Measurements from ENCODE around the gene AASS. TPM values are rescaled to one million over a fixed set of nuclear protein-coding genes. Genes with fewer than 3 reads are reported as not detected.

AASS gene
- total and polyA plus RNA-seq, 10 donors = 1.7 to 25.3 (median 12.0) TPM

GRCh38 chr7:122094549-122094948 lies 49.5 kb downstream of the AASS start:
- Histone ChIP-seq H3K36me3 (peaks cover 0 to 18% (median 0%) of the 10 kb centered on the region in 6 donors), H3K4me3 (no peak overlapping the region), H3K4me1 (peaks cover 0 to 5% (median 0%) of the 10 kb centered on the region in 6 donors), H3K27me3 (replicated peaks in 1 of 7) (no peaks in the 10 kb centered on the region), H3K9me3 (no peaks in the 10 kb centered on the region), H3K27ac (no peak overlapping the region)
- WGBS, 5 donors = 91 to 100% (median 95%) methylated on average over 1 of the region's 1 CpG
- no peak for DNase-seq
- intact Hi-C loops (cut with DNase I; ENCODE audit: low total_unique reads) = loop anchor here (5.0 kb wide), 1 partner anchor 438 kb away; no protein-coding TSS in a partner anchor
- no peak for TF ChIP-seq CTCF (IDR thresholded peaks at IDR 0.05 in 8 of 11, conservative IDR thresholded peaks at IDR 0.05 in 3 of 11)
- no peak for TF ChIP-seq POLR2AphosphoS5 (IDR thresholded peaks at IDR 0.05)
- TF ChIP-seq POLR2A (IDR thresholded peaks at IDR 0.05) = no peak

GRCh38 chr7:122092964-122093797 lies 50.9 kb downstream of the AASS start:
- H3K4me1 ChIP-seq = peaks cover 0 to 5% (median 0%) of the 10 kb centered on the region in 6 donors
- no peak for DNase-seq
- H3K4me3 ChIP-seq = no peak overlapping the region
- H3K27me3 ChIP-seq (replicated peaks in 1 of 7) = no peaks in the 10 kb centered on the region
- TF ChIP-seq POLR2AphosphoS5 (IDR thresholded peaks at IDR 0.05) (no peak), CTCF (IDR thresholded peaks at IDR 0.05 in 8 of 11, conservative IDR thresholded peaks at IDR 0.05 in 3 of 11) (peak in 10 of 11 experiments; percentile 13 to 79 (median 63)), POLR2A (IDR thresholded peaks at IDR 0.05) (no peak)
- intact Hi-C loops (cut with DNase I; ENCODE audit: low total_unique reads) = loop anchor here (5.0 kb wide), 1 partner anchor 439 kb away; no protein-coding TSS in a partner anchor
- H3K9me3 ChIP-seq = no peaks in the 10 kb centered on the region
- 88 to 97% (median 93%) methylated on average over 6 of the region's 6 CpGs for WGBS, 5 donors
- no peak overlapping the region for H3K27ac ChIP-seq
- peaks cover 0 to 32% (median 0%) of the 10 kb centered on the region in 6 donors for H3K36me3 ChIP-seq

GRCh38 chr7:122082670-122083069 lies 61.4 kb downstream of the AASS start:
- no peaks in the 10 kb centered on the region for H3K27me3 ChIP-seq (replicated peaks in 1 of 7)
- no peak overlapping the region for H3K27ac ChIP-seq
- intact Hi-C loops (cut with DNase I; ENCODE audit: low total_unique reads) = no loop called here
- no peak for DNase-seq
- H3K4me1 ChIP-seq = no peaks in the 10 kb centered on the region
- H3K36me3 ChIP-seq = peaks cover 0 to 63% (median 9%) of the 10 kb centered on the region in 6 donors
- TF ChIP-seq POLR2A (IDR thresholded peaks at IDR 0.05) (no peak), POLR2AphosphoS5 (IDR thresholded peaks at IDR 0.05) (no peak), CTCF (IDR thresholded peaks at IDR 0.05 in 8 of 11, conservative IDR thresholded peaks at IDR 0.05 in 3 of 11) (no peak)
- H3K9me3 ChIP-seq = no peaks in the 10 kb centered on the region
- WGBS, 5 donors = 89 to 98% (median 92%) methylated on average over 2 of the region's 2 CpGs
- no peak overlapping the region for H3K4me3 ChIP-seq

GRCh38 chr7:122082160-122082559 lies 61.9 kb downstream of the AASS start:
- DNase-seq = no peak
- no peaks in the 10 kb centered on the region for H3K9me3 ChIP-seq
- H3K4me3 ChIP-seq = no peak overlapping the region
- no peak for TF ChIP-seq POLR2A (IDR thresholded peaks at IDR 0.05)
- no peak for TF ChIP-seq CTCF (IDR thresholded peaks at IDR 0.05 in 8 of 11, conservative IDR thresholded peaks at IDR 0.05 in 3 of 11)
- TF ChIP-seq POLR2AphosphoS5 (IDR thresholded peaks at IDR 0.05) = no peak
- intact Hi-C loops (cut with DNase I; ENCODE audit: low total_unique reads) = no loop called here
- H3K27ac ChIP-seq = no peak overlapping the region
- no peaks in the 10 kb centered on the region for H3K4me1 ChIP-seq
- peaks cover 0 to 68% (median 13%) of the 10 kb centered on the region in 6 donors for H3K36me3 ChIP-seq
- no peaks in the 10 kb centered on the region for H3K27me3 ChIP-seq (replicated peaks in 1 of 7)
